Measurements from ENCODE around the gene ODF2L.
"Not testable (repeated sequence)": the region's sequence is repeated elsewhere in the genome, so short reads cannot be mapped to it uniquely, and the experiment has no call there.

ODF2L gene

GRCh38 chr1:86387916-86388627 is 8.1 kb downstream of the ODF2L start:
- no peak for DNase-seq

GRCh38 chr1:86382878-86383277 is 13.2 kb downstream of the ODF2L start:
- DNase-seq = no peak

GRCh38 chr1:86381223-86381622 is 14.9 kb downstream of the ODF2L start:
- no peak for DNase-seq

GRCh38 chr1:86380257-86380861 is 15.8 kb downstream of the ODF2L start:
- DNase-seq = peak; percentile 78

GRCh38 chr1:86378813-86379212 is 17.3 kb downstream of the ODF2L start:
- DNase-seq = no peak

- no peak for DNase-seq
Observed at GRCh38 chr1:86377341-86377740, 18.8 kb downstream of the ODF2L start.

GRCh38 chr1:86375688-86376087 is 20.4 kb downstream of the ODF2L start:
- DNase-seq = no peak

GRCh38 chr1:86370601-86371022 is 25.5 kb downstream of the ODF2L start:
- DNase-seq = no peak

- no peak for DNase-seq
Observed at GRCh38 chr1:86365896-86366295, 30.2 kb downstream of the ODF2L start.

- DNase-seq = no peak
Observed at GRCh38 chr1:86362807-86363206, 33.3 kb downstream of the ODF2L start.

GRCh38 chr1:86357796-86358195 is 38.3 kb downstream of the ODF2L start:
- DNase-seq = no peak

GRCh38 chr1:86356247-86356646 is 39.9 kb downstream of the ODF2L start:
- DNase-seq = peak; percentile 48

- no peak for DNase-seq
Observed at GRCh38 chr1:86352086-86352485, 44.0 kb downstream of the ODF2L start.

- not testable (repeated sequence) for DNase-seq
Observed at GRCh38 chr1:86350230-86350629, 45.9 kb downstream of the ODF2L start.

GRCh38 chr1:86346388-86346787 is 49.7 kb downstream of the ODF2L start:
- DNase-seq = no peak

GRCh38 chr1:86345042-86345441 is 51.1 kb downstream of the ODF2L start:
- no peak for DNase-seq

- DNase-seq = no peak
Observed at GRCh38 chr1:86339906-86340305, 56.2 kb downstream of the ODF2L start.

GRCh38 chr1:86339014-86339812 is 56.9 kb downstream of the ODF2L start:
- peak; percentile 77 for DNase-seq

- DNase-seq = no peak
Observed at GRCh38 chr1:86335916-86336315, 60.2 kb downstream of the ODF2L start.

- DNase-seq = no peak
Observed at GRCh38 chr1:86325264-86325663, 70.9 kb downstream of the ODF2L start.

- DNase-seq = no peak
Observed at GRCh38 chr1:86324130-86324822, 71.8 kb downstream of the ODF2L start.

- no peak for DNase-seq
Observed at GRCh38 chr1:86322241-86322640, 73.9 kb downstream of the ODF2L start.

- no peak for DNase-seq
Observed at GRCh38 chr1:86318436-86318835, 77.7 kb downstream of the ODF2L start.
